HG02840 (cell line): ENCODE results near the gene NOM1.

Source experiments
- ATAC-seq: cut with Tn5 transposase; IDR thresholded peaks from one replicate; pipeline ENCODE4 v1.9.1; 2021; ENCODE audit warnings: mild to moderate bottlenecking, moderate library complexity, moderate number of reproducible peaks; ENCODE audit not compliant: unreplicated experiment, low FRiP score

Gene NOM1

GRCh38 chr7:157003756-157004520 lies 54.4 kb downstream of the NOM1 start:
- no peak for ATAC-seq

- no peak for ATAC-seq
Measured at GRCh38 chr7:157004521-157005455, 55.3 kb downstream of the NOM1 start.

- ATAC-seq: no peak
Measured at GRCh38 chr7:157005456-157006204, 56.1 kb downstream of the NOM1 start.

GRCh38 chr7:157006205-157006747 lies 56.8 kb downstream of the NOM1 start:
- ATAC-seq: no peak

- ATAC-seq: no peak
Measured at GRCh38 chr7:157006829-157007469, 57.4 kb downstream of the NOM1 start.

GRCh38 chr7:157007470-157008066 lies 58.1 kb downstream of the NOM1 start:
- ATAC-seq: no peak

GRCh38 chr7:157008206-157009169 lies 59.0 kb downstream of the NOM1 start:
- ATAC-seq: no peak

- peak; percentile 35 for ATAC-seq
Measured at GRCh38 chr7:157009170-157009777, 59.8 kb downstream of the NOM1 start.

- ATAC-seq: peak; percentile 37
Measured at GRCh38 chr7:157009778-157010587, 60.5 kb downstream of the NOM1 start.

GRCh38 chr7:157010588-157011332 lies 61.2 kb downstream of the NOM1 start, which contains the start of gene MNX1:
Gene MNX1 (minus strand): TSS chr7:157010663. CDS start chr7:157010350, 313 bp downstream.
- ATAC-seq: peak; percentile 56

- no peak for ATAC-seq
Measured at GRCh38 chr7:157011333-157012112, 62.0 kb downstream of the NOM1 start.

GRCh38 chr7:157012113-157012547 lies 62.6 kb downstream of the NOM1 start:
- no peak for ATAC-seq

- ATAC-seq: no peak
Measured at GRCh38 chr7:157013101-157013500, 63.6 kb downstream of the NOM1 start.

GRCh38 chr7:157013602-157014549 lies 64.4 kb downstream of the NOM1 start:
- ATAC-seq: no peak
